ENCODE results near the gene LPAR2. TPM values are rescaled to one million over a fixed set of nuclear protein-coding genes. Genes with fewer than 3 reads are reported as not detected.

Gene LPAR2
- total RNA-seq, 2 donors from 2014 or later: 60.4 to 81.7 TPM

DNA sequence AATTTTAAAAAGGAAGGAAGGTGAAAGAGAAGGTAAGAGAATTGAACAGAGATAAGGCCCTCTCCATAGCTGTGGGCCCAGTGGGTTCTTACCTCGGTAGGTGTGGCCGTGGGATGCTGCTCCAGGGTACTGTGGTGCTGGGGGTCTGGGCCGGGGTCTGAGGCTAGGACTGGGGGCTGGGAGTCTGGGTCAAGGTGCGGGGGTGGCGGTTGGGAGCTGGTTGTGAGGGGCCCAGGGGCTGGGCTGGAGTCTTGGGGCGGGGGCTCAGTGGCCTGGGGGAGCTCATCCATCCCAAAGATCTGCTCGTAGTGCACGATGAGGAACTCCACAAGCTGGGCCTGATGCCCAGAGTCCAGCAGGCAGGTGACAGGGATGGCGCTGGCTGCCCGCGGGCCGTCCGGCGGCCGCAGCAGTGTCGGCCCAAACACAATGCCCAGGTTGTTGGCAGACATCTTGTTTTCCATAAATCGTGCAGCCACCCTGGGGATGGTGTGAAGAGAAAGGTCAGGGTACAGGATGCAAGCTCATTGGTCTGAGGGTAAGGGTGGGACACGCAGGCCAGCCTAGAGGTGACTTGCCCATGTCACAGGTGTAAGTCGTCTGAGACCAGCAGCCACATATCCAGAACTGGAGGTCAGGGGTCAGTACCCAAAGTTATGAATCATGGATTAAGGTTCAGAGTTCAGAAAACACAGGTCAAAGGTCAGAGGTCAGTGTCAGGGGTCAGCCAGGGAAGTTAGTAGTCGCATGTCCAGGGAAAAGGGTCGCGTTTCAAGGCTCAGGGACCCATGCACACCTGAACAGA lies 5.9 kb upstream of the LPAR2 start:
- Histone ChIP-seq H3K9ac (ENCODE audit: extremely low read depth, low read length, poor library complexity, severe bottlenecking) (no peak overlapping the region), H3K4me3 (ENCODE audit: low read length) (no peak overlapping the region), H3K36me3 (ENCODE audit: control insufficient read depth, insufficient read depth, low read length) (peaks cover 36% of the 10 kb centered on the region), H3K4me1 (ENCODE audit: control insufficient read depth, insufficient read depth, low read length) (no peaks in the 10 kb centered on the region), H3K9me3 (ENCODE audit: control insufficient read depth, low read length) (no peaks in the 10 kb centered on the region), H3K27ac (ENCODE audit: low read depth, low read length) (no peak overlapping the region), H3K27me3 (ENCODE audit: control insufficient read depth, insufficient read depth, low read length, poor library complexity, severe bottlenecking) (no peaks in the 10 kb centered on the region)
- DNase-seq: no peak
- Mint-ChIP-seq H3K27me3 (ENCODE audit: insufficient read depth) (no peaks in the 10 kb centered on the region), H3K4me3 (no peak overlapping the region), H3K4me1 (peaks cover under 1% of the 10 kb centered on the region), H3K9me3 (no peaks in the 10 kb centered on the region), H3K36me3 (ENCODE audit: low read depth) (peaks cover 42% of the 10 kb centered on the region), H3K27ac (no peak overlapping the region)
- TF ChIP-seq, protein P1, sequence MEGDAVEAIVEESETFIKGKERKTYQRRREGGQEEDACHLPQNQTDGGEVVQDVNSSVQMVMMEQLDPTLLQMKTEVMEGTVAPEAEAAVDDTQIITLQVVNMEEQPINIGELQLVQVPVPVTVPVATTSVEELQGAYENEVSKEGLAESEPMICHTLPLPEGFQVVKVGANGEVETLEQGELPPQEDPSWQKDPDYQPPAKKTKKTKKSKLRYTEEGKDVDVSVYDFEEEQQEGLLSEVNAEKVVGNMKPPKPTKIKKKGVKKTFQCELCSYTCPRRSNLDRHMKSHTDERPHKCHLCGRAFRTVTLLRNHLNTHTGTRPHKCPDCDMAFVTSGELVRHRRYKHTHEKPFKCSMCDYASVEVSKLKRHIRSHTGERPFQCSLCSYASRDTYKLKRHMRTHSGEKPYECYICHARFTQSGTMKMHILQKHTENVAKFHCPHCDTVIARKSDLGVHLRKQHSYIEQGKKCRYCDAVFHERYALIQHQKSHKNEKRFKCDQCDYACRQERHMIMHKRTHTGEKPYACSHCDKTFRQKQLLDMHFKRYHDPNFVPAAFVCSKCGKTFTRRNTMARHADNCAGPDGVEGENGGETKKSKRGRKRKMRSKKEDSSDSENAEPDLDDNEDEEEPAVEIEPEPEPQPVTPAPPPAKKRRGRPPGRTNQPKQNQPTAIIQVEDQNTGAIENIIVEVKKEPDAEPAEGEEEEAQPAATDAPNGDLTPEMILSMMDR (conservative IDR thresholded peaks at IDR 0.05): no peak
- WGBS, 2 experiments (ENCODE audit: insufficient coverage in 1 of 2, insufficient read length in 1 of 2): 92 to 94% methylated on average over 13 to 22 of the region's 22 CpGs

DNA sequence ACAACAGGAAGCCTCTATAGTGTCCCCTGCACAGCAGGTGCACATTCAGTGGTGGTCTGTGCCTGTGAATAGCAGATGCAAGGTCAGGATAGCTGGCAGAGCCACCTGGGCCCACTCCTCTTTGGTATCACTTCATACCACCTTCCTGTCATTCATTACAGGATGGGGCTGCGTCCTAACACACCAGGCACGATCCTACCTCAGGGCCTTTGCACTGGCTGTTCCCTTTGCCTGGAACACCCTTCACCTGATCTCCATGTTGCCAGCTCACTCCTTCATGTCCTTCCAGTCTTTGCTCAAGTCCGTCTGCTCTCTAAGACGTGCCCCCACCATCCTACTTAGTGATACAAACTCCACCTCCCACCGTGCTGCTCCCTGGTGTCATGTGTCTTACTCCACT lies 4.6 kb upstream of the LPAR2 start:
- H3K4me1 Mint-ChIP-seq: peaks cover 2% of the 10 kb centered on the region
- no peak overlapping the region for H3K4me3 Mint-ChIP-seq
- Histone ChIP-seq H3K9me3 (ENCODE audit: control insufficient read depth, low read length) (no peaks in the 10 kb centered on the region), H3K27ac (ENCODE audit: low read depth, low read length) (no peak overlapping the region), H3K27me3 (ENCODE audit: control insufficient read depth, insufficient read depth, low read length, poor library complexity, severe bottlenecking) (no peaks in the 10 kb centered on the region), H3K4me3 (ENCODE audit: low read length) (no peak overlapping the region), H3K36me3 (ENCODE audit: control insufficient read depth, insufficient read depth, low read length) (peaks cover 36% of the 10 kb centered on the region), H3K4me1 (ENCODE audit: control insufficient read depth, insufficient read depth, low read length) (no peaks in the 10 kb centered on the region), H3K9ac (ENCODE audit: extremely low read depth, low read length, poor library complexity, severe bottlenecking) (no peak overlapping the region)
- peaks cover 40% of the 10 kb centered on the region for H3K36me3 Mint-ChIP-seq (ENCODE audit: low read depth)
- TF ChIP-seq, protein P1 (conservative IDR thresholded peaks at IDR 0.05): no peak
- H3K9me3 Mint-ChIP-seq: no peaks in the 10 kb centered on the region
- no peaks in the 10 kb centered on the region for H3K27me3 Mint-ChIP-seq (ENCODE audit: insufficient read depth)
- no peak overlapping the region for H3K27ac Mint-ChIP-seq
- 93 to 94% methylated on average over 5 of the region's 5 CpGs for WGBS, 2 experiments (ENCODE audit: insufficient coverage in 1 of 2, insufficient read length in 1 of 2)
- DNase-seq: no peak

DNA sequence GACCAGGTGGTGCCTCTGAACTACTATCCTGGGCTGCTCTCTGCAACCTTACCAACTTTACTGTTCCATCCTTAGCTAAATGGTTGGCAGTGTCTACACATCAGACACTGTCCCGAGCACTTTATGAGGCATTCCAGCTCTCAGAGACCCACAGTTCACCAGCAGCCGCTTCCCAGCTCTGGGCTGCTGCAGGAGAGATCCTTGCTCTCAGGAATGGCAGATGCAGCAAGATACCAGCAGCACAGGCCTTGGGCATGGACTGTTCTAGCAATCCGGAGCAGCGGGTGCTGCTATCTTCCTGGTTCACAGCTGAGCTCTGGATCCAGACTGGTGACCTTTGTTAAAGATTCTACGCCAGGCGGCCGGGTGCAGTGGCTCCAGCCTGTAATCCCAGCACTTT lies 3.3 kb upstream of the LPAR2 start:
- Histone ChIP-seq H3K36me3 (ENCODE audit: control insufficient read depth, insufficient read depth, low read length) (peaks cover 34% of the 10 kb centered on the region), H3K4me1 (ENCODE audit: control insufficient read depth, insufficient read depth, low read length) (peaks cover 7% of the 10 kb centered on the region), H3K4me3 (ENCODE audit: low read length) (no peak overlapping the region), H3K9ac (ENCODE audit: extremely low read depth, low read length, poor library complexity, severe bottlenecking) (no peak overlapping the region), H3K27me3 (ENCODE audit: control insufficient read depth, insufficient read depth, low read length, poor library complexity, severe bottlenecking) (no peaks in the 10 kb centered on the region), H3K9me3 (ENCODE audit: control insufficient read depth, low read length) (no peaks in the 10 kb centered on the region), H3K27ac (ENCODE audit: low read depth, low read length) (no peak overlapping the region)
- no peak overlapping the region for H3K4me3 Mint-ChIP-seq
- no peaks in the 10 kb centered on the region for H3K27me3 Mint-ChIP-seq (ENCODE audit: insufficient read depth)
- TF ChIP-seq, protein P1 (conservative IDR thresholded peaks at IDR 0.05): no peak
- H3K4me1 Mint-ChIP-seq: peaks cover 11% of the 10 kb centered on the region
- no peak for DNase-seq
- no peak overlapping the region for H3K27ac Mint-ChIP-seq
- no peaks in the 10 kb centered on the region for H3K9me3 Mint-ChIP-seq
- WGBS, 2 experiments (ENCODE audit: insufficient coverage in 1 of 2, insufficient read length in 1 of 2): 91 to 98% methylated on average over 6 to 7 of the region's 7 CpGs
- peaks cover 36% of the 10 kb centered on the region for H3K36me3 Mint-ChIP-seq (ENCODE audit: low read depth)
